A673 (cell line): ENCODE measurements around the gene TBC1D24. TPM values are rescaled to one million over a fixed set of nuclear protein-coding genes. Genes with fewer than 3 reads are reported as not detected.
"Not testable (repeated sequence)": the region's sequence is repeated elsewhere in the genome, so short reads cannot be mapped to it uniquely, and the experiment has no call there.

Experiments
- BruUV-seq: library from RNA; stranded (reverse); fragments of 400-500 nt; replicated peaks from 2 replicates; lab custom pipeline; 2021; lab: Mats Ljungman, UMichigan
- CTCF ChIA-PET: fragments of 300-600 bp; sonication (Branson Sonifier 250); formaldehyde crosslinking; loops from one replicate; lab custom pipeline; 2022; ENCODE audit warnings: antibody characterized with exemption; lab: Charles Lee
- POLR2A ChIA-PET: fragments of 300-600 bp; sonication (Branson Sonifier 250); formaldehyde crosslinking; loops from one replicate; lab custom pipeline; 2022; ENCODE audit warnings: antibody characterized with exemption; ENCODE audit not compliant: low non-redundant PET; lab: Charles Lee
- DNase-seq: peaks from one replicate; pipeline ENCODE4 v3.0.0-alpha.2; 2015; ENCODE audit warnings: low spot score
- H3K27ac ChIP-seq: fragments of 200-600 bp; sonication (generic); 2 replicates; pipeline ENCODE4 v1.5.1; 2016; ENCODE audit warnings: mixed run types, low read depth, mild to moderate bottlenecking, mixed read lengths, antibody characterized with exemption, low read length; ENCODE audit not compliant: poor library complexity, severe bottlenecking
- H3K27me3 ChIP-seq: fragments of 200-600 bp; sonication (generic); replicated peaks from 2 replicates; pipeline ENCODE4 v1.6.1; 2017; ENCODE audit warnings: mixed run types, low read depth, mild to moderate bottlenecking, mixed read lengths, antibody characterized with exemption, low read length; ENCODE audit not compliant: insufficient read depth, poor library complexity
- H3K36me3 ChIP-seq: fragments of 200-600 bp; sonication (generic); 2 replicates; pipeline ENCODE4 v1.6.1; 2016; ENCODE audit warnings: mixed run types, mild to moderate bottlenecking, mixed read lengths, antibody characterized with exemption, low read length; ENCODE audit not compliant: insufficient read depth, poor library complexity, severe bottlenecking
- H3K4me1 ChIP-seq: fragments of 200-600 bp; sonication (generic); 2 replicates; pipeline ENCODE4 v1.6.1; 2017; ENCODE audit warnings: mixed run types, mild to moderate bottlenecking, mixed read lengths, antibody characterized with exemption, low read length; ENCODE audit not compliant: insufficient read depth, poor library complexity, severe bottlenecking
- H3K4me3 ChIP-seq: fragments of 200-600 bp; sonication (generic); 2 replicates; pipeline ENCODE4 v1.5.1; 2016; ENCODE audit warnings: low read depth, mixed run types, mild to moderate bottlenecking, mixed read lengths, low read length; ENCODE audit not compliant: poor library complexity, severe bottlenecking
- H3K9me3 ChIP-seq: fragments of 200-600 bp; sonication (generic); 2 replicates; pipeline ENCODE4 v1.6.1; 2016; ENCODE audit warnings: mixed run types, low read depth, mild to moderate bottlenecking, mixed read lengths, antibody characterized with exemption, low read length; ENCODE audit not compliant: poor library complexity, severe bottlenecking
- CTCF ChIP-seq: fragments of 300-800, 200-600 bp; sonication (generic); conservative IDR thresholded peaks from 2 replicates; pipeline ENCODE4 v1.5.1; 2017; ENCODE audit warnings: low read depth, mild to moderate bottlenecking, antibody characterized with exemption, low read length, moderate library complexity, mixed read lengths
- intact Hi-C: fragments of 100-400 bp; cut with micrococcal nuclease; formaldehyde crosslinking; loops from one replicate; pipeline ENCODE4 v1.10.0; 2022; ENCODE audit not compliant: unreplicated experiment
- microRNA-seq: library from miRNA; unstranded; fragments of <30 nt; microRNA quantifications from one replicate; pipeline ENCODE4 v1.2.0, GENCODE V29; 2021
- total RNA-seq: library from RNA; stranded (reverse); gene quantifications from 2 replicates; pipeline ENCODE4 v1.2.3, GENCODE V29; 2021

Gene TBC1D24
- total RNA-seq, 1 experiment from 2014 or later, result 24.2 TPM

GRCh38 chr16:2551420-2551889 lies 76.5 kb downstream of the TBC1D24 start:
- peak; percentile 19 for DNase-seq
- POLR2A ChIA-PET, H3K27me3 ChIP-seq, H3K9me3 ChIP-seq, H3K36me3 ChIP-seq, H3K4me3 ChIP-seq, BruUV-seq, H3K4me1 ChIP-seq, H3K27ac ChIP-seq, intact Hi-C loops: not testable (repeated sequence)
- 0 out of 2 replicates have a peak, but pooled peaks have one; percentile 21 for TF ChIP-seq CTCF
- CTCF ChIA-PET, result interaction anchor here (0.7 kb wide), 2 partner anchors 221 to 519 kb away, joined by 7 to 10 read pairs; no protein-coding TSS in a partner anchor

- H3K27ac ChIP-seq, CTCF ChIA-PET, H3K9me3 ChIP-seq, POLR2A ChIA-PET, H3K36me3 ChIP-seq, DNase-seq, H3K27me3 ChIP-seq, intact Hi-C loops, H3K4me3 ChIP-seq, H3K4me1 ChIP-seq: not testable (repeated sequence)
- BruUV-seq, result TSS peak; percentile 29
Measured at GRCh38 chr16:2554709-2555425, 79.9 kb downstream of the TBC1D24 start.

Small RNA genes lying within 50 kb of the gene (microRNA-seq; reads per million reads assigned to microRNA genes)
- not detected for gene MIR3178
- gene MIR6767, result 2.4 reads per million
- gene MIR6768, result 8.6 reads per million, percentile 27 among the genes with 10 or more reads in this experiment

Other genes with a start within 250 kb of the TBC1D24 start
- gene DNASE1L2, start 238.7 kb upstream of the TBC1D24 start, total RNA-seq, result 2.7 and 3.1 TPM in 2 replicates
- 55.3 and 83.6 TPM in 2 replicates for gene ECI1, start 223.5 kb upstream of the TBC1D24 start, total RNA-seq
- 345 and 365 TPM in 2 replicates for gene RNPS1, start 207.0 kb upstream of the TBC1D24 start, total RNA-seq
- 9.0 and 13.7 TPM in 2 replicates for gene ABCA3, start 134.4 kb upstream of the TBC1D24 start, total RNA-seq
- gene CCNF, start 45.7 kb upstream of the TBC1D24 start, total RNA-seq, result 71.7 and 76.1 TPM in 2 replicates
- 48.5 and 51.9 TPM in 2 replicates for gene TEDC2, start 15.0 kb upstream of the TBC1D24 start, total RNA-seq
- 1.6 and 2.9 TPM in 2 replicates for gene NTN3, start 3.8 kb upstream of the TBC1D24 start, total RNA-seq
- 231 and 252 TPM in 2 replicates for gene ATP6V0C, start 38.8 kb downstream of the TBC1D24 start, total RNA-seq
- gene AMDHD2, start 45.2 kb downstream of the TBC1D24 start, total RNA-seq, result 52.2 and 53.3 TPM in 2 replicates
- not detected in 2 replicates for gene CEMP1, start 56.3 kb downstream of the TBC1D24 start, total RNA-seq
- gene PDPK1, start 62.9 kb downstream of the TBC1D24 start, total RNA-seq, result 31.6 and 37.9 TPM in 2 replicates
- gene KCTD5, start 207.4 kb downstream of the TBC1D24 start, total RNA-seq, result 33.1 and 35.6 TPM in 2 replicates
- 1.3 and 3.0 TPM in 2 replicates for gene PRSS27, start 245.1 kb downstream of the TBC1D24 start, total RNA-seq